Activated naive CD8-positive, alpha-beta T cell (primary cell): ENCODE results near the gene AKAP1.

Experiments used
- H3K27ac Mint-ChIP-seq: one replicate; pipeline ENCODE4 v1.8.0; 2021; ENCODE audit warnings: mixed read lengths
- H3K27me3 Mint-ChIP-seq: one replicate; pipeline ENCODE4 v1.8.0; 2021; ENCODE audit warnings: mixed read lengths
- H3K36me3 Mint-ChIP-seq: one replicate; pipeline ENCODE4 v1.8.0; 2021; ENCODE audit warnings: mixed read lengths
- H3K4me1 Mint-ChIP-seq: one replicate; pipeline ENCODE4 v1.8.0; 2021; ENCODE audit warnings: low read depth, mixed read lengths
- H3K4me3 Mint-ChIP-seq: one replicate; pipeline ENCODE4 v1.8.0; 2021; ENCODE audit warnings: mild to moderate bottlenecking, mixed read lengths
- H3K9me3 Mint-ChIP-seq: one replicate; pipeline ENCODE4 v1.8.0; 2021; ENCODE audit warnings: low read depth, mixed read lengths

Gene AKAP1

DNA sequence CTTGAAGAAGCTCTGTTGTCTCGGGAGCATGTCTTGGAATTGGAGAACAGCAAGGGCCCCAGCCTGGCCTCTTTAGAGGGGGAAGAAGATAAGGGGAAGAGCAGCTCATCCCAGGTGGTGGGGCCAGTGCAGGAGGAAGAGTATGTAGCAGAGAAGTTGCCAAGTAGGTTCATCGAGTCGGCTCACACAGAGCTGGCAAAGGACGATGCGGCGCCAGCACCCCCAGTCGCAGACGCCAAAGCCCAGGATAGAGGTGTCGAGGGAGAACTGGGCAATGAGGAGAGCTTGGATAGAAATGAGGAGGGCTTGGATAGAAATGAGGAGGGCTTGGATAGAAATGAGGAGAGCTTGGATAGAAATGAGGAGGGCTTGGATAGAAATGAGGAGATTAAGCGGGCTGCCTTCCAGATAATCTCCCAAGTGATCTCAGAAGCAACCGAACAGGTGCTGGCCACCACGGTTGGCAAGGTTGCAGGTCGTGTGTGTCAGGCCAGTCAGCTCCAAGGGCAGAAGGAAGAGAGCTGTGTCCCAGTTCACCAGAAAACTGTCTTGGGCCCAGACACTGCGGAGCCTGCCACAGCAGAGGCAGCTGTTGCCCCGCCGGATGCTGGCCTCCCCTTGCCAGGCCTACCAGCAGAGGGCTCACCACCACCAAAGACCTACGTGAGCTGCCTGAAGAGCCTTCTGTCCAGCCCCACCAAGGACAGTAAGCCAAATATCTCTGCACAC is 21.2 kb downstream of the AKAP1 start:
- H3K36me3 Mint-ChIP-seq, result no peaks in the 10 kb centered on the region
- H3K27me3 Mint-ChIP-seq, result no peaks in the 10 kb centered on the region
- H3K4me1 Mint-ChIP-seq, result peaks cover 16% of the 10 kb centered on the region
- no peak overlapping the region for H3K27ac Mint-ChIP-seq
- no peak overlapping the region for H3K4me3 Mint-ChIP-seq
- no peaks in the 10 kb centered on the region for H3K9me3 Mint-ChIP-seq

DNA sequence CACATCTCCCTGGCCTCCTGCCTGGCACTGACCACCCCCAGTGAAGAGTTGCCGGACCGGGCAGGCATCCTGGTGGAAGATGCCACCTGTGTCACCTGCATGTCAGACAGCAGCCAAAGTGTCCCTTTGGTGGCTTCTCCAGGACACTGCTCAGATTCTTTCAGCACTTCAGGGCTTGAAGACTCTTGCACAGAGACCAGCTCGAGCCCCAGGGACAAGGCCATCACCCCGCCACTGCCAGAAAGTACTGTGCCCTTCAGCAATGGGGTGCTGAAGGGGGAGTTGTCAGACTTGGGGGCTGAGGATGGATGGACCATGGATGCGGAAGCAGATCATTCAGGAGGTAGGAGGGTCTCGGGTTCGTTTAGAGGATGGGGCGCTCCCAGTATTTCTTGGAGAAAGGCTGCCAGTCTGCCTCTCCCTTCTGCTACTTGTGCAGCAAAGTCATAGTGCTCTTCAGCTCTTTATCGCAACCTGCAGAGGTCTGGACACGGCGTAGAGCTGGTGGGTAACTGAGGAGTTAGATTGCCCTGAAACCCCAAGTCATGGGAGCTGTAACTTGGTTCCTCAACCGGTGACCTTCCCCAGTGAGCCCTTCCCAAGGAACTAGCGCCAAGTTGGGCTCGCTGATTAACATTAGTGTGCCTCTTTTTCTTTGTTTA is 21.9 kb downstream of the AKAP1 start:
- no peak overlapping the region for H3K27ac Mint-ChIP-seq
- H3K27me3 Mint-ChIP-seq, result no peaks in the 10 kb centered on the region
- no peak overlapping the region for H3K4me3 Mint-ChIP-seq
- H3K36me3 Mint-ChIP-seq, result no peaks in the 10 kb centered on the region
- peaks cover 9% of the 10 kb centered on the region for H3K4me1 Mint-ChIP-seq
- H3K9me3 Mint-ChIP-seq, result no peaks in the 10 kb centered on the region

DNA sequence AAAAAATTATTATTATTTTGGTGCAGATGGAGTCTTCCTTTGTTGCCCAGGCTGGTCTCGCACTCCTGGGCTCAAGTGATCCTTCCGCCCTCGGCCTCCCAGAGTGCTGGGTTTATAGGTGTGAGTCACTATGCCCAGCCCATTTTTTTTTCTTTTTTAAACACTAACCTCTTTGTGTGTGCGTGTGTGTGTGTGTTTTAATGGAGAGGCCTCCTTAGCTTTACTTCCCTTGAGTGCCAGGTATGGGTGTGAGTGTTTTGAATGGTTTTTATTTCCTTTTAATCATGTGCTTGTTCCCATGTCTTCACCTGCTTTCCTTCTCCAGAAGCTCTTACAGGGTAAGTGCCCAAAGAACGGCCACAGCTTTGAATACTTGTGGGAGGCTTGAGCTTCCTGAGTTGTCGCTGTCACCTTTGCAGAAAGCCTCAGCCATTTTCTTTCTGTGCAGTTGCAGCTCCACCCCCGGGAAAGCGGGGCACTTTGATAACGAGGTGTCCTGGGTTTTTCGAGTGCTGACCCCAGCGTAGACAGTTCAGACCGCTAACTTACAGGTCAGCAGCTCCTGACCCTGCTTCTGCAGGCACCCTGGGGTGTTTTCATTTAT is 22.6 kb downstream of the AKAP1 start:
- Mint-ChIP-seq H3K27me3 (no peaks in the 10 kb centered on the region), H3K27ac (no peak overlapping the region), H3K36me3 (no peaks in the 10 kb centered on the region), H3K9me3 (no peaks in the 10 kb centered on the region), H3K4me3 (no peak overlapping the region), H3K4me1 (peaks cover 6% of the 10 kb centered on the region)

DNA sequence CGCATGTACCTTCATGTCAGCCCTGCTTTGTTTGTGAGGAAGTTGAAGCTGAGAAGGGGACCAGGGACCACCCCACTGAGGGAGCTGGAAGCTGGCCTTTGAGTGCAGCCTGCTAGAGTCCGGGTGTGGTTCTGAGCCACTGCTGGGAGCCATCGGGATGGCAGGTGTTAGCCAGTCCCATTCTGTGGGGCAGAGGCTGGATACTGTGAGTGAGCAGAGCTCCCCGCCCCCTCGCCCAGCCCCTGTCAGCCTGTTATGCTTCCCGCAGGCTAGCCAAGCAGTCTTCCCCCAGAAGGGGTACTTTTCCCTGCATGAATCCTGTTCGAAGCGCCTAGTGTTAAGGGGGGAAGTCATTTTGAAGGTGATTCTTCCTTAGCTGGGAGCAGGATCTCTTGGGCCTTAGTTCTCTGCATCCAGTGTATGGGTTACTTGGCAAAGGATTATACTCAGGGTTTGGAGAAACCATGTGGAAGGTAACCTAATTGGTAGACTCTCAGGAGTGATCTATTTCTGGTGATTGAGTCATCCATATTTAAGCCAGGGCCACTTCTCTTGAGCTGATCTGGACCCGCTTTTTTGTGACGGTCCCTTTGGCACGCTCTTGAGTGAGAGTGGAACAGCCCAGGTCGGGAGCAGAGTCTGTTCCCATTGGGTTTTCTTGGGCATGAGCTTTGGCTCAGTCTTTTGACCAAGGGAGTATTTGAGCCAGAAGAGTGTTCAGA is 23.8 kb downstream of the AKAP1 start:
- Mint-ChIP-seq H3K27ac (peak overlapping the region; percentile 22), H3K9me3 (no peaks in the 10 kb centered on the region), H3K27me3 (no peaks in the 10 kb centered on the region), H3K36me3 (no peaks in the 10 kb centered on the region), H3K4me3 (no peak overlapping the region), H3K4me1 (no peaks in the 10 kb centered on the region)

DNA sequence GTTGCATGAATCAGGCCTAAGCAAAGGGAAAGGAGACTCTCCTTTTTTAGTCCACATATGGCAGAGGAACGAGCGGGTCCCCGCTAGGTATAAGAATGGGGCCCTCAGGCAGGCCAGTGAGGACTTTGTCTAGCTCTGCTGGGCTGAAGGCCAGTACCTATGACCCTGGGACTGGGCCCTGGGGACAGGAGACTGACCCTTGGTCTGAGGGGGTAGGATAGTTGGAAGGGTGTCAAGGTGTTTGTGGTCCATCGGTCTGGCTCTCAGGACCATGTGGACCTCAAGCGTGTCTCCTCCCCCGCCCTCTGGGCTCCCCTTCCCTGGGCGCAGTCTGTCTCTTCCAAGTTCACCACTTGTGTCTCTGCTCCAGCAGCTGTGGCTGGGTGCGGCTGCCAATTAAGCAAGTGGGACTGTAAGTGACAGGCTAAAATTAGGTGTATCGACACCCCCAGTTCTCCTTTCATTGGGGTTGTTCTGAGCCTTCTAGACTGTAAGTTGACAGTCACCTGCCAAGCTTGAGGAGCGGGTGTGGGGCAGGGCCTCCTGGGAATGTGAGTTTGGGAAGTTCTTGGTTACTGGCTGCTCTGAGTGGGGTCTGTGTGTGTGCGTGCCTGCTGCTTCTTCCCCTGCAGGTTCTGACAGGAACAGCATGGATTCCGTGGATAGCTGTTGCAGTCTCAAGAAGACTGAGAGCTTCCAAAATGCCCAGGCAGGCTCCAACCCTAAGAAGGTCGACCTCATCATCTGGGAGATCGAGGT is 24.5 kb downstream of the AKAP1 start:
- no peaks in the 10 kb centered on the region for H3K4me1 Mint-ChIP-seq
- no peaks in the 10 kb centered on the region for H3K27me3 Mint-ChIP-seq
- no peak overlapping the region for H3K4me3 Mint-ChIP-seq
- H3K9me3 Mint-ChIP-seq, result no peaks in the 10 kb centered on the region
- no peaks in the 10 kb centered on the region for H3K36me3 Mint-ChIP-seq
- peak overlapping the region; percentile 22 for H3K27ac Mint-ChIP-seq

DNA sequence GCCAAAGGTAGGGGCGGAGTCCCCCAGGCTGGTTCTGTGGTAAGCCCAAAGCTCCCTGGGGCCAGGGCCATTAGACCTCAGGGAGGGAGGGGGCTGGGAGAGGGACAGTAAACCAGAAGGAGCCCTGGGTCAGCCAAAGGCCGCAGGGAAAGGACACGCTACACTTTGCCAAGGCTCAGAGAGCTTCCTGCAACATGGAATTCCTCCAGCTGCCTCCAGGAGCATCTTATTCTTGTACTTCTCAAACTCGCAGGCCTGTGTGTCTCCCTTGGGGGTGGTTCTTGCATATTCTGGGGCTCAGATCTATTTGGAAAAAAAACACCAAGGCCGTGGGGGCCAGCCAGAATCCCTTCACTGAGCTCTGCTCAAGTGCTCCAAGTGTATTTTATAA is 25.1 kb downstream of the AKAP1 start:
- H3K4me3 Mint-ChIP-seq, result no peak overlapping the region
- H3K9me3 Mint-ChIP-seq, result no peaks in the 10 kb centered on the region
- no peak overlapping the region for H3K27ac Mint-ChIP-seq
- no peaks in the 10 kb centered on the region for H3K4me1 Mint-ChIP-seq
- no peaks in the 10 kb centered on the region for H3K36me3 Mint-ChIP-seq
- H3K27me3 Mint-ChIP-seq, result no peaks in the 10 kb centered on the region

DNA sequence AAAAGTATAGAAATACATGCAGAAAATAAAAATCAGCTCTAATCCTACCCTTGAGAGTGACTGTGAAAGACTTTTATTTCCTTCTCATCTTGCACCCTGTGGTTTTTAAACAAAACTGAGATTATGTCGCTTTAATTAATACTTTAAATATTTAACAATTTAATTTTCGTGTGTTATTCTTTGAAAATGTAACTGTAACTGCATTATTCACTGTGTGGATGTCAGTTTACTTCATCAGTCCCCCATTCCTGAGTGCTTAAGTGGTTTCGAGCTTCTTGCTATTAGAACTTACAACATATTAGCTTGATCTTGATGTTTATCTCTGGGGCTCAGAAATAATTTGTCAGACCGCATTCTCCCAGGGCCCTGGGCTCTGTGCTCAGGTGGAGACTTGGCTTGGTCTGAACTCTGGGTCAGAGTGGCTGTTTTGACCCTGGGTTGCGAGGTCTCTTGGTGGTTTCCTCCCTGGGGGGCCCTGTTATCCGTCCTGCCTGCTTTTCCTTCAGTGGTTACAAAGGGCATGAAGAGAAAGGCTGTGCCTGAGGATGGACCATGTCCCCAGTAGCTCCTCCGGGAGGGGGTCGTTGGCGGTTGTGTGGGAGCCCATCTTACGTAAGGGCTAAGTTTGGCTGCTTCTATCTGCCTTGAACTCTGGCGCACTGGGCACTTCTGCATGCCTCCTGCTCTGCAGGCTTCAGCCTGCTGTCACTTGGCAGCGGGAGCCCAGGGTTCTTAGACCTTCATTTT is 25.7 kb downstream of the AKAP1 start:
- Mint-ChIP-seq H3K27me3 (no peaks in the 10 kb centered on the region), H3K4me1 (no peaks in the 10 kb centered on the region), H3K4me3 (no peak overlapping the region), H3K36me3 (no peaks in the 10 kb centered on the region), H3K27ac (no peak overlapping the region), H3K9me3 (no peaks in the 10 kb centered on the region)

DNA sequence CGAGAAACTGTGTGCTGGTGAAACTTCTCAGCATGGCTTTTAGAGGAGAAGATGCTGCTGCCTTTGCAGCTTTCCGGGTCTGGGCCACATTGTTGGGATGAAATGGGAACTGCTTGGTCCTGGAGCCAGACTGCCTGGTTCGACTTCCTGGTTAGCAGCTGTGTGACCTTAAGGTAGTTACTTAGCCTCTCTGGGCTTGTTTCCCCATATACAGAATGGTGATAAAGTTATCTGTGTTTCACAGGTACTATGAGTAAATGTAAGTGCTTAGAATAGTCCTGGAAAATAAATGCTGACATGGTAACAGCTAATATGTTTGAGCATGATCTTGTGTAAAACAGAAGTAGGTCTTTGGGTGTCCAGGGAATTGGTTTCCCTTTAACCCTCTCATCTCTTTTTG is 26.3 kb downstream of the AKAP1 start:
- H3K4me3 Mint-ChIP-seq, result no peak overlapping the region
- no peaks in the 10 kb centered on the region for H3K36me3 Mint-ChIP-seq
- H3K4me1 Mint-ChIP-seq, result no peaks in the 10 kb centered on the region
- no peaks in the 10 kb centered on the region for H3K9me3 Mint-ChIP-seq
- H3K27me3 Mint-ChIP-seq, result no peaks in the 10 kb centered on the region
- no peak overlapping the region for H3K27ac Mint-ChIP-seq

DNA sequence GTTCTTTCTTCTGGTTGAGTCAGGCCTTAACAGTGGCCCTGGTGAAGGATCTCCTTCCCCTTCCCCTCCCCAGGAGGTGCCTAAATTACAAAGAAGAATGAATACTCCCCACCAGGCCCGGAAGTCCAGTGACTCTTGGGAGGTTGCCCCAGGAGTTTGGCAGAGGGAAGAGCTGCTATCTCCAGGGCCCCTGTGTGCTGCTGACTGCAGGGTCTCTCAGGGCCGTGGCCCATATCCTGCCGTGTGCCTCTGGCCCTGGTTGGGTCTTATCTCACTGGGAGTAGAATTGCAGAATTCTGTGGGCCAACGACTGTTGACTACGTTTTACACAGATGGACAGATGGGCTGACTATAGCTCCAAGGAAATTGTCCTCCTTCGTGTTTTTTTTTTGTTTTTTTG is 28.0 kb downstream of the AKAP1 start:
- Mint-ChIP-seq H3K36me3 (peaks cover 5% of the 10 kb centered on the region), H3K4me3 (no peak overlapping the region), H3K27ac (no peak overlapping the region), H3K4me1 (no peaks in the 10 kb centered on the region), H3K9me3 (no peaks in the 10 kb centered on the region), H3K27me3 (no peaks in the 10 kb centered on the region)

DNA sequence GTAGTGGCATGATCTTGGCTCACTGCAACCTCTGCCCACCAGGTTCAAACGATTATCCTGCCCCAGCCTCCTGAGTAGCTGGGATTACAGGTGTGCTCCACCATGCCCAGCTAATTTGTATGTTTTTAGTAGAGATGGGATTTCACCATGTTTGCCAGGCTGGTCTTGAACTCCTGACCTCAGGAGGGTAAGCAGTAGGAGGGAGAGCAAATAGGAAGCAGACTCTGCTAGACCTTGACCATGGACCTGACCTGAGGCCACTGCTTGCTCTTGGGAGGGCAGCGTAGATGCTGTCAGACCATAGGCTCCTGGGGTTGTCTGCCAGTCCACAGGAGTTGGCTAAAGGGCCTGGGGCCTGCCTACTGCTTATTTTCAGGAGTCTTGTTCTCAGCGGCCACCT is 28.6 kb downstream of the AKAP1 start:
- Mint-ChIP-seq H3K4me1 (no peaks in the 10 kb centered on the region), H3K27ac (no peak overlapping the region), H3K27me3 (no peaks in the 10 kb centered on the region), H3K9me3 (no peaks in the 10 kb centered on the region), H3K4me3 (no peak overlapping the region), H3K36me3 (peaks cover 7% of the 10 kb centered on the region)

DNA sequence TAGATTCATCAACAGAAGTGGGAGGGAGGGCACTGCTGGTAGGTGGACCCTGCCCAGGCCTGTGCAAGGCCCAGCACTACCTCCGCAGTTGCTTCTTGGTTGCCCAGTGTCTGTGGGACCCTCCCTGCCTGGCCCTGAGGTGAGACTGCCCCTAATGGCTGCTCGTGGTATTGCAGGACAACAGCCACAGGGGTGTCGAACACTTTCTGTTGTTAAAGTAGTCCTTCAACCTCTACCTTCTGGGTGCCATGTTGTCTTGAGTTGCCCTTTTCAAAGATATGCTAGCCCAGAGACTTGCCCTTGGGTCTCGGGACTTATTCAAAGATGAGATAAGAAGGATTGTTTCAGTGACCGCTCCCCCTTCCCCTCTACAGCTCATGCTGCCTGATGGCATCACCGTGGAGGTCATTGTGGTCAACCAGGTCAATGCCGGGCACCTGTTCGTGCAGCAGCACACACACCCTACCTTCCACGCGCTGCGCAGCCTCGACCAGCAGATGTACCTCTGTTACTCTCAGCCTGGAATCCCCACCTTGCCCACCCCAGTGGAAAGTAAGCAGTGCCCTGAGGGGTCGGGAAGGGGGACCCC is 29.1 kb downstream of the AKAP1 start:
- H3K4me1 Mint-ChIP-seq, result no peaks in the 10 kb centered on the region
- H3K36me3 Mint-ChIP-seq, result peaks cover 7% of the 10 kb centered on the region
- H3K4me3 Mint-ChIP-seq, result no peak overlapping the region
- H3K27me3 Mint-ChIP-seq, result no peaks in the 10 kb centered on the region
- H3K9me3 Mint-ChIP-seq, result no peaks in the 10 kb centered on the region
- no peak overlapping the region for H3K27ac Mint-ChIP-seq

DNA sequence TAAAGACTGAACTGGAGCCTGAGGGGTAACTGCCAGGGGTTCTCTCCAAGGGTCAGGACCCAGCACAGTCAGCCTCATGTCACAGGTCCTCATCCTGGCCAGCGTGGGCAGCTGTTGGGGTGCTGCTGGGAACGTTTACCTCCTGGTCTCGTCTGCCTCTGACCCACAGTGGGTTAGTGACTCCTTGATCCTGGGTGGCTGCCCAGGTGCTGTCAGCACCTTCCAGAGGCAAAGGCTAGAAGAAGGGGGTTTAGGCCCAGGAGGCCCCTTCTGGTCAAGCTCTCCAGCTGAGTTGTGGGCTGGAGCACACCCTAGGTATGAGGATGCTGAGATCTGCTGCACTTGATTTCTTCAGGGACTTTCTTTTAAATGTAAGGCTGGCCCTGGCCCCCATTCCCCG is 30.3 kb downstream of the AKAP1 start:
- no peaks in the 10 kb centered on the region for H3K9me3 Mint-ChIP-seq
- peaks cover 7% of the 10 kb centered on the region for H3K36me3 Mint-ChIP-seq
- no peaks in the 10 kb centered on the region for H3K27me3 Mint-ChIP-seq
- no peaks in the 10 kb centered on the region for H3K4me1 Mint-ChIP-seq
- H3K4me3 Mint-ChIP-seq, result no peak overlapping the region
- H3K27ac Mint-ChIP-seq, result no peak overlapping the region

DNA sequence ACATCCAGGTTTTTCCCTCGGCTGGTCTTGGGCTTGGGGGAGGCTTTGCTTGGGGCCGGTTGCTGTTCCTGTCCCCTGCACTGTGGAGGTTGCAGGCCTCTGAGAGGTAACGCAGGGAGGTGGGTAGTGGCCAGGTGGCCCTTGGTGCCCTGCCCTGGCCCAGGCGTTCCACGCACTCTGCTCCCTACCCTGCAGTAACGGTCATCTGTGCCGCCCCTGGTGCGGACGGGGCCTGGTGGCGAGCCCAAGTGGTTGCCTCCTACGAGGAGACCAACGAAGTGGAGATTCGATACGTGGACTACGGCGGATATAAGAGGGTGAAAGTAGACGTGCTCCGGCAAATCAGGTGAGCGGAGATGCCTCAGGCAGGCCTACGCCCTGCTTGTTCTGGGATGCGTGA is 30.9 kb downstream of the AKAP1 start:
- Mint-ChIP-seq H3K9me3 (no peaks in the 10 kb centered on the region), H3K4me1 (no peaks in the 10 kb centered on the region), H3K27me3 (no peaks in the 10 kb centered on the region), H3K36me3 (peaks cover 10% of the 10 kb centered on the region), H3K4me3 (no peak overlapping the region), H3K27ac (no peak overlapping the region)

DNA sequence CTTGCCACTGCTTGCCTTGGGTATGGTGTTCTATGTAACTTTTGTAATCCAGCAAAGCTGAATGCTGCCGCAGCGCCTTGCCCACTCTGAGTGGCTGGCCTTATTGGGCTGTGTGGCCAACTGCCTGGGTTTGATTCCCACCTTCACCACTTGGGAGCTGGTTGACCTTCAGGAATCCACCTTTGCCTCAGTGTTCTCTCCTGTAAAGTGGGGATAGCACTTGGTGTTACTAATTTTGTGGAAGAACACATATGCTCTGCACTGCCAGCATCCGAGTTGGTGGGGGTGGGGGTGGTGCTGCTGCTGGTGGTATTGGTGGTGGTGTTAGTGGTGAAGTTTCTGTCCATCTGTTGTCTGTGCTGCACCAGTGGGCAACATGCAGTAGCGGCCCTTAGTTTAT is 32.8 kb downstream of the AKAP1 start:
- H3K9me3 Mint-ChIP-seq, result no peaks in the 10 kb centered on the region
- no peak overlapping the region for H3K4me3 Mint-ChIP-seq
- peaks cover 10% of the 10 kb centered on the region for H3K36me3 Mint-ChIP-seq
- H3K27me3 Mint-ChIP-seq, result no peaks in the 10 kb centered on the region
- H3K27ac Mint-ChIP-seq, result no peak overlapping the region
- H3K4me1 Mint-ChIP-seq, result no peaks in the 10 kb centered on the region
